H9 (cell line): ENCODE results near the gene METTL16. TPM values are rescaled to one million over a fixed set of nuclear protein-coding genes. Genes with fewer than 3 reads are reported as not detected.

Experiments used
- DNase-seq: peaks from one replicate; pipeline ENCODE4 v3.0.0-alpha.2; 2017
- H2AFZ ChIP-seq: one replicate; pipeline ENCODE4 v1.6.1; 2013; ENCODE audit warnings: mild to moderate bottlenecking, low read length, control low read depth, moderate library complexity
- H2AK5ac ChIP-seq: 2 replicates; pipeline ENCODE4 v1.6.1; 2013; ENCODE audit warnings: low read length, control low read depth, mixed read lengths; ENCODE audit not compliant: insufficient read length
- H2BK120ac ChIP-seq: one replicate; pipeline ENCODE4 v1.6.1; 2013; ENCODE audit warnings: low read depth, mild to moderate bottlenecking, low read length, control low read depth, inconsistent platforms; ENCODE audit not compliant: poor library complexity, severe bottlenecking
- H2BK12ac ChIP-seq: 2 replicates; pipeline ENCODE4 v1.6.1; 2013; ENCODE audit warnings: low read length, control low read depth, mixed read lengths, low read depth; ENCODE audit not compliant: insufficient read length
- H2BK15ac ChIP-seq: 2 replicates; pipeline ENCODE4 v1.6.1; 2013; ENCODE audit warnings: low read depth, low read length, control low read depth
- H2BK20ac ChIP-seq: one replicate; pipeline ENCODE4 v1.6.1; 2013; ENCODE audit warnings: low read depth, mild to moderate bottlenecking, low read length, control low read depth, inconsistent platforms; ENCODE audit not compliant: poor library complexity, severe bottlenecking
- H2BK5ac ChIP-seq: 2 replicates; pipeline ENCODE4 v1.6.1; 2013; ENCODE audit warnings: low read length, control low read depth, mixed read lengths; ENCODE audit not compliant: insufficient read length
- H3K14ac ChIP-seq: 2 replicates; pipeline ENCODE4 v1.6.1; 2013; ENCODE audit warnings: low read length, control low read depth; ENCODE audit not compliant: insufficient read depth
- H3K18ac ChIP-seq: 2 replicates; pipeline ENCODE4 v1.6.1; 2013; ENCODE audit warnings: low read depth, mild to moderate bottlenecking, mixed read lengths, low read length, control low read depth; ENCODE audit not compliant: insufficient read length
- H3K23ac ChIP-seq: 2 replicates; pipeline ENCODE4 v1.6.1; 2013; ENCODE audit warnings: low read length, control low read depth, mixed read lengths, low read depth; ENCODE audit not compliant: insufficient read length
- H3K23me2 ChIP-seq: 2 replicates; pipeline ENCODE4 v1.6.1; 2013; ENCODE audit warnings: low read depth, mild to moderate bottlenecking, mixed read lengths, low read length, control low read depth; ENCODE audit not compliant: insufficient read length, poor library complexity, severe bottlenecking
- H3K27ac ChIP-seq: 2 replicates; pipeline ENCODE4 v1.5.1; 2013; ENCODE audit warnings: low read length, control low read depth, mixed read lengths, low read depth; ENCODE audit not compliant: insufficient read length
- H3K27me3 ChIP-seq: 2 replicates; pipeline ENCODE4 v1.6.1; 2013; ENCODE audit warnings: low read length, control low read depth, inconsistent platforms; ENCODE audit not compliant: insufficient read depth
- H3K4ac ChIP-seq: 2 replicates; pipeline ENCODE4 v1.6.1; 2013; ENCODE audit warnings: low read depth, mild to moderate bottlenecking, control low read depth, inconsistent platforms, low read length, moderate library complexity
- H3K4me1 ChIP-seq: 2 replicates; pipeline ENCODE4 v1.6.1; 2013; ENCODE audit warnings: low read length, control low read depth, inconsistent platforms; ENCODE audit not compliant: insufficient read depth
- H3K4me2 ChIP-seq: 2 replicates; pipeline ENCODE4 v1.6.1; 2013; ENCODE audit warnings: low read length, control low read depth, mixed read lengths; ENCODE audit not compliant: insufficient read length, insufficient read depth
- H3K56ac ChIP-seq: 2 replicates; pipeline ENCODE4 v1.6.1; 2013; ENCODE audit warnings: low read depth, mild to moderate bottlenecking, mixed read lengths, low read length, control low read depth; ENCODE audit not compliant: insufficient read length
- H3K79me1 ChIP-seq: 2 replicates; pipeline ENCODE4 v1.6.1; 2013; ENCODE audit warnings: low read depth, mild to moderate bottlenecking, moderate library complexity, low read length, control low read depth, inconsistent platforms; ENCODE audit not compliant: insufficient read depth, poor library complexity, severe bottlenecking
- H3K79me2 ChIP-seq: 2 replicates; pipeline ENCODE4 v1.6.1; 2013; ENCODE audit warnings: low read length, control low read depth, inconsistent platforms; ENCODE audit not compliant: insufficient read depth
- H3K9ac ChIP-seq: 2 replicates; pipeline ENCODE4 v1.6.1; 2013; ENCODE audit warnings: low read length, control low read depth, mixed read lengths; ENCODE audit not compliant: insufficient read length; ENCODE audit errors: extremely low read depth
- H3K9me3 ChIP-seq: one replicate; pipeline ENCODE4 v1.6.1; 2013; ENCODE audit warnings: low read depth, low read length, inconsistent platforms; ENCODE audit not compliant: control insufficient read depth
- H3T11ph ChIP-seq: one replicate; pipeline ENCODE4 v1.6.1; 2013; ENCODE audit warnings: mild to moderate bottlenecking, low read length, control low read depth, inconsistent platforms
- H4K20me1 ChIP-seq: one replicate; pipeline ENCODE4 v1.6.1; 2013; ENCODE audit not compliant: control insufficient read depth, insufficient read length, insufficient read depth
- H4K5ac ChIP-seq: 2 replicates; pipeline ENCODE4 v1.6.1; 2013; ENCODE audit warnings: low read depth, mild to moderate bottlenecking, mixed read lengths, low read length, control low read depth; ENCODE audit not compliant: insufficient read length
- H4K8ac ChIP-seq: replicated peaks from 2 replicates; pipeline ENCODE4 v1.6.1; 2013; ENCODE audit warnings: low read length, control low read depth, mixed read lengths, low read depth; ENCODE audit not compliant: insufficient read length
- H4K91ac ChIP-seq: 2 replicates; pipeline ENCODE4 v1.6.1; 2013; ENCODE audit warnings: low read depth, mild to moderate bottlenecking, moderate library complexity, mixed read lengths, low read length, control low read depth; ENCODE audit not compliant: insufficient read length
- H3K27ac Mint-ChIP-seq, 3 experiments: 2 replicates in 2 of 3; 3 replicates in 1 of 3; pipeline ENCODE4 v1.8.0; 2020 to 2021; ENCODE audit warnings: mixed read lengths in 3 of 3, mild to moderate bottlenecking in 1 of 3, moderate library complexity in 1 of 3
- H3K27me3 Mint-ChIP-seq: 2 replicates; pipeline ENCODE4 v1.8.0; 2021; ENCODE audit warnings: low read depth, mild to moderate bottlenecking, moderate library complexity, mixed read lengths
- H3K36me3 Mint-ChIP-seq, 3 experiments: 2 replicates in 2 of 3; 3 replicates in 1 of 3; pipeline ENCODE4 v1.8.0; 2020 to 2021; ENCODE audit warnings: low read depth in 3 of 3, mixed read lengths in 3 of 3; ENCODE audit not compliant: insufficient read depth in 1 of 3
- H3K4me1 Mint-ChIP-seq, 2 experiments: 2 replicates each; pipeline ENCODE4 v1.8.0; 2020; ENCODE audit warnings: mixed read lengths in 2 of 2
- H3K4me3 Mint-ChIP-seq, 2 experiments: 2 replicates in 1 of 2; 3 replicates in 1 of 2; pipeline ENCODE4 v1.8.0; 2020 to 2021; ENCODE audit warnings: mild to moderate bottlenecking in 2 of 2, mixed read lengths in 2 of 2, moderate library complexity in 1 of 2
- H3K9me3 Mint-ChIP-seq, 2 experiments: 2 replicates in 1 of 2; 3 replicates in 1 of 2; pipeline ENCODE4 v1.8.0; 2020; ENCODE audit warnings: mild to moderate bottlenecking in 2 of 2, mixed read lengths in 2 of 2, moderate library complexity in 1 of 2
- WGBS: extraction: QIAGEN DNeasy Blood & Tissue Kit; methylation state at CpG from one replicate; pipeline ENCODE4 v1.1.7; 2013; ENCODE audit warnings: missing lambda C conversion rate, low lambda C conversion rate, mixed read lengths; ENCODE audit not compliant: insufficient read length; ENCODE audit errors: extremely low coverage; 5-methylcytosine and 5-hydroxymethylcytosine counted together
- total RNA-seq: library from RNA; stranded (reverse); gene quantifications from 2 replicates; pipeline ENCODE4 v1.2.1, GENCODE V29; 2021
- TF ChIP-seq, protein P1 (sequence below): fragments of 200-600 bp; sonication (generic); conservative IDR thresholded peaks from 3 replicates; pipeline ENCODE4 v1.8.0; 2021; ENCODE audit warnings: antibody characterized with exemption, mild to moderate bottlenecking

The METTL16 gene
- total RNA-seq, 1 experiment from 2014 or later: 55.4 TPM

DNA sequence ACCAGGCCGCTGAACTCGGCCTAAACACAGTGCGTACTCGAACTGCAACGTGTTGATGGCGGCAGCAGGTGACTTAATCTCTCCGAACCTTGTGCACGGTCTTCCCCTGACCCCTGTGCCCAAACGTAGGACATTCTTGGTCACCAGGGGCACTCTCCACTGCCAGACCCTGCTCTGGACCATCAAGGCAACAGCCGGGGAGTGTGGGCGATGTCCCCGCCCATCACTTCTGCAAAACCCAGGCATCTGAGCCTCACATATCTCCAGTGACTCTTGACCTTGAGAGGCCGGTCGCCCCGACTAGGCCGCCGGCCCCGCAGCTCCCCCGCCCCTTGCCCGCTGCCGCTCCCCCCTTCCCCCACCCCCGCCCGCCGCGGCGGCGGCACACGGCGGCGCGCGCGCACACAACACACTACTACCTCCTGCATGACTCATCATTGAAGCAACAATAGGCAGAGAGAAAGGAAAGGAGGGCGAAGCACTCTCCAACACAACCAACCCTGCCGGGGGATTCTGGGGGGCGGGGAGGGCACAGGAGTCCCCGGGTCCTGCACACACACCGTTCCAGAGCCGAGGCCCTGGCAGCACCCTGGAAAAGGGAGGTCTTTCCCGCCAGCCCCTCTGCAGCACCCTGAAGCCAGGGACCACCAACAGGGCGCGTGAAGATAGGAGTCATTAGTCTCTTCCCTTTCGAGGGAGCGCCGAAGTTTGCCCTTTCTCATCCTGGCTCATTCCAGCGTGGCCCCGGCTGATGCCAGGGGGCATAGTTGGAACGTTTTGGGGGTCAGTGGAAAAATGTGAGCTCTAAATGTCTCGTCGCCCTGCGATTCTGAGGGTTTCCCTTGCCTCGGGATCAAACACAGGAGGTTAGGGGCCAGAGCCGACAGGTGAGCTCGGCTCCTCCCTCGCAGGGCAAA lies 112.8 kb downstream of the METTL16 start:
- Histone ChIP-seq H3K23ac (no peak overlapping the region), H2BK5ac (no peak overlapping the region), H3K56ac (no peak overlapping the region), H4K8ac (no peak overlapping the region), H4K91ac (no peak overlapping the region), H2BK12ac (no peak overlapping the region), H2BK20ac (no peak overlapping the region), H3K27me3 (no peaks in the 10 kb centered on the region), H4K20me1 (no peaks in the 10 kb centered on the region), H3K14ac (peak overlapping the region; percentile 90; the same call in 1 of the 2 replicates), H3K79me2 (peaks cover 2% of the 10 kb centered on the region; the same call in 1 of the 2 replicates), H3K79me1 (no peaks in the 10 kb centered on the region), H3K4me2 (peak overlapping the region; percentile 65), H3K9ac (peak overlapping the region; percentile 70), H3K18ac (peak overlapping the region; percentile 74), H3K9me3 (no peaks in the 10 kb centered on the region), H2AK5ac (no peak overlapping the region), H3K23me2 (peaks cover 22% of the 10 kb centered on the region), H2BK120ac (peak overlapping the region; percentile 25), H2AFZ (no peak overlapping the region), H2BK15ac (no peak overlapping the region), H3K27ac (peak overlapping the region; percentile 71), H3K4ac (no peak overlapping the region; the same call in 1 of the 2 replicates), H3T11ph (no peak overlapping the region), H4K5ac (peak overlapping the region; percentile 7), H3K4me1 (peaks cover 11% of the 10 kb centered on the region; the same call in 1 of the 2 replicates)
- peak; percentile 89 for DNase-seq
- no peaks in the 10 kb centered on the region for H3K36me3 Mint-ChIP-seq
- H3K27me3 Mint-ChIP-seq: peaks cover 5% of the 10 kb centered on the region
- H3K9me3 Mint-ChIP-seq: no peaks in the 10 kb centered on the region; a peak in 2 of 5 replicates
- TF ChIP-seq, protein P1, sequence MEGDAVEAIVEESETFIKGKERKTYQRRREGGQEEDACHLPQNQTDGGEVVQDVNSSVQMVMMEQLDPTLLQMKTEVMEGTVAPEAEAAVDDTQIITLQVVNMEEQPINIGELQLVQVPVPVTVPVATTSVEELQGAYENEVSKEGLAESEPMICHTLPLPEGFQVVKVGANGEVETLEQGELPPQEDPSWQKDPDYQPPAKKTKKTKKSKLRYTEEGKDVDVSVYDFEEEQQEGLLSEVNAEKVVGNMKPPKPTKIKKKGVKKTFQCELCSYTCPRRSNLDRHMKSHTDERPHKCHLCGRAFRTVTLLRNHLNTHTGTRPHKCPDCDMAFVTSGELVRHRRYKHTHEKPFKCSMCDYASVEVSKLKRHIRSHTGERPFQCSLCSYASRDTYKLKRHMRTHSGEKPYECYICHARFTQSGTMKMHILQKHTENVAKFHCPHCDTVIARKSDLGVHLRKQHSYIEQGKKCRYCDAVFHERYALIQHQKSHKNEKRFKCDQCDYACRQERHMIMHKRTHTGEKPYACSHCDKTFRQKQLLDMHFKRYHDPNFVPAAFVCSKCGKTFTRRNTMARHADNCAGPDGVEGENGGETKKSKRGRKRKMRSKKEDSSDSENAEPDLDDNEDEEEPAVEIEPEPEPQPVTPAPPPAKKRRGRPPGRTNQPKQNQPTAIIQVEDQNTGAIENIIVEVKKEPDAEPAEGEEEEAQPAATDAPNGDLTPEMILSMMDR: no peak
- H3K4me3 Mint-ChIP-seq: peak overlapping the region; percentile 91 to 96
- peak overlapping the region; percentile 98 to 100 (median 99); a peak in 6 of 7 replicates for H3K27ac Mint-ChIP-seq
- peaks cover 36 to 51% of the 10 kb centered on the region in 2 experiments for H3K4me1 Mint-ChIP-seq
- no CpG with 5 or more reads among the region's 55 CpGs for WGBS
